Testis (tissue), 2 donors: ENCODE data around the gene CACNG4.

Source experiments
- POLR2A ChIP-seq: fragments of 450-650 bp; IDR thresholded peaks from one replicate; pipeline ENCODE4 v1.6.1; 2017; ENCODE audit warnings: antibody characterized with exemption, mild to moderate bottlenecking, moderate library complexity
- TF ChIP-seq, protein P1 (sequence below), 3 experiments: fragments of 450-650 bp in 2 of 3; fragments of 200-600 bp in 1 of 3; sonication (generic) in 1 of 3; IDR thresholded peaks; one replicate each; pipeline ENCODE4 v1.5.1; 2016 to 2019; ENCODE audit warnings: antibody characterized with exemption in 3 of 3, mild to moderate bottlenecking in 2 of 3, moderate library complexity in 1 of 3

DNA sequence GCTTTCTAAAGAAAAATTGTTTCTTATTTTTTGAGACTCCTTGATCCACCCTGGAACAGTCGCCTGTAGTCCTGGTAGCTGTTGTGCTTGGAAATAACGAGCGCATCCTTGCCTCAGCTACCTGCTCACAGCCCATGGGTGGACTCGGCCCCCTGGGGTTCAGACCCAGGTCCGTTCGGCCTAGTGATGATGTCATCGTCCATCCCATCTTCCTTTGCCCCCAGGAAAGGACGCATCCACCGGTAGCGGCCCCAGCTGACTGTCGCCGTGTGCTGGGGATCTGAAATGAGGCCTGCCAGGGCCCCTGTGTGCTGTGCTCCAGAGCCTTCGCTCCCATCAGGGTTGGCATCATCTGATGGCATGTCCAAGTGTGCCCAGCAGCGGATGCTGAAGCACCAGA, 67.9 kb downstream of the CACNG4 start:
- no peak for TF ChIP-seq POLR2A
- TF ChIP-seq, protein P1, sequence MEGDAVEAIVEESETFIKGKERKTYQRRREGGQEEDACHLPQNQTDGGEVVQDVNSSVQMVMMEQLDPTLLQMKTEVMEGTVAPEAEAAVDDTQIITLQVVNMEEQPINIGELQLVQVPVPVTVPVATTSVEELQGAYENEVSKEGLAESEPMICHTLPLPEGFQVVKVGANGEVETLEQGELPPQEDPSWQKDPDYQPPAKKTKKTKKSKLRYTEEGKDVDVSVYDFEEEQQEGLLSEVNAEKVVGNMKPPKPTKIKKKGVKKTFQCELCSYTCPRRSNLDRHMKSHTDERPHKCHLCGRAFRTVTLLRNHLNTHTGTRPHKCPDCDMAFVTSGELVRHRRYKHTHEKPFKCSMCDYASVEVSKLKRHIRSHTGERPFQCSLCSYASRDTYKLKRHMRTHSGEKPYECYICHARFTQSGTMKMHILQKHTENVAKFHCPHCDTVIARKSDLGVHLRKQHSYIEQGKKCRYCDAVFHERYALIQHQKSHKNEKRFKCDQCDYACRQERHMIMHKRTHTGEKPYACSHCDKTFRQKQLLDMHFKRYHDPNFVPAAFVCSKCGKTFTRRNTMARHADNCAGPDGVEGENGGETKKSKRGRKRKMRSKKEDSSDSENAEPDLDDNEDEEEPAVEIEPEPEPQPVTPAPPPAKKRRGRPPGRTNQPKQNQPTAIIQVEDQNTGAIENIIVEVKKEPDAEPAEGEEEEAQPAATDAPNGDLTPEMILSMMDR (IDR thresholded peaks at IDR 0.05): no peak
